Amniotic epithelial cell (primary cell): Measurements from ENCODE around the gene ZBTB46.
A peak's percentile ranks its signal among the peaks of the same experiment; 100 is the strongest.
"Not testable (repeated sequence)": the region's sequence is repeated elsewhere in the genome, so short reads cannot be mapped to it uniquely, and the experiment has no call there.

ENCODE experiments used
- DNase-seq: peaks from one replicate; pipeline ENCODE4 v3.0.0-alpha.2; 2010; ENCODE audit warnings: low read depth

ZBTB46 gene

GRCh38 chr20:63815615-63816253 lies 15.3 kb downstream of the ZBTB46 start:
- DNase-seq, result no peak

- DNase-seq, result no peak
Observed at GRCh38 chr20:63814891-63815614, 16.0 kb downstream of the ZBTB46 start.

GRCh38 chr20:63811491-63811875 lies 19.6 kb downstream of the ZBTB46 start:
- DNase-seq, result no peak

GRCh38 chr20:63810730-63811490 lies 20.2 kb downstream of the ZBTB46 start:
- no peak for DNase-seq

GRCh38 chr20:63809856-63810255 lies 21.2 kb downstream of the ZBTB46 start:
- no peak for DNase-seq

- DNase-seq, result no peak
Observed at GRCh38 chr20:63808964-63809674, 21.9 kb downstream of the ZBTB46 start.

GRCh38 chr20:63808145-63808724 lies 22.8 kb downstream of the ZBTB46 start:
- no peak for DNase-seq

GRCh38 chr20:63807654-63808053 lies 23.4 kb downstream of the ZBTB46 start:
- DNase-seq, result no peak

- DNase-seq, result no peak
Observed at GRCh38 chr20:63804308-63804636, 26.8 kb downstream of the ZBTB46 start.

GRCh38 chr20:63802469-63803240 lies 28.4 kb downstream of the ZBTB46 start:
- DNase-seq, result no peak

GRCh38 chr20:63801174-63801573 lies 29.9 kb downstream of the ZBTB46 start:
- DNase-seq, result not testable (repeated sequence)

GRCh38 chr20:63800411-63800810 lies 30.7 kb downstream of the ZBTB46 start:
- DNase-seq, result not testable (repeated sequence)

- DNase-seq, result peak; percentile 22
Observed at GRCh38 chr20:63799127-63799526, 31.9 kb downstream of the ZBTB46 start.

GRCh38 chr20:63797175-63797574 lies 33.9 kb downstream of the ZBTB46 start:
- not testable (repeated sequence) for DNase-seq

- no peak for DNase-seq
Observed at GRCh38 chr20:63795178-63795830, 35.8 kb downstream of the ZBTB46 start.

- DNase-seq, result no peak
Observed at GRCh38 chr20:63794614-63795013, 36.5 kb downstream of the ZBTB46 start.

- DNase-seq, result no peak
Observed at GRCh38 chr20:63792866-63793265, 38.2 kb downstream of the ZBTB46 start.

- DNase-seq, result no peak
Observed at GRCh38 chr20:63791497-63792156, 39.4 kb downstream of the ZBTB46 start.

GRCh38 chr20:63790572-63791168 lies 40.4 kb downstream of the ZBTB46 start:
- no peak for DNase-seq
